Stimulated activated CD8-positive, alpha-beta memory T cell treated with anti-CD3 and anti-CD28 coated beads, Interleukin-7, amount 100 ng/mL, for 24 hours (primary cell): ENCODE measurements around the gene FAM20A.
"Not testable (repeated sequence)": the region's sequence is repeated elsewhere in the genome, so short reads cannot be mapped to it uniquely, and the experiment has no call there.

Experiments
- DNase-seq: peaks from one replicate; pipeline ENCODE4 v3.0.0-alpha.2; 2020; ENCODE audit warnings: low read depth

The FAM20A gene

GRCh38 chr17:68587847-68588246 is 13.3 kb downstream of the FAM20A start:
- no peak for DNase-seq

GRCh38 chr17:68587026-68587425 is 14.1 kb downstream of the FAM20A start:
- no peak for DNase-seq

- no peak for DNase-seq
Observed at GRCh38 chr17:68585643-68586042, 15.5 kb downstream of the FAM20A start.

GRCh38 chr17:68584581-68585303 is 16.4 kb downstream of the FAM20A start:
- DNase-seq, result no peak

- not testable (repeated sequence) for DNase-seq
Observed at GRCh38 chr17:68582867-68583266, 18.3 kb downstream of the FAM20A start.

- no peak for DNase-seq
Observed at GRCh38 chr17:68581863-68582645, 19.1 kb downstream of the FAM20A start.

- no peak for DNase-seq
Observed at GRCh38 chr17:68580236-68580770, 20.9 kb downstream of the FAM20A start.

GRCh38 chr17:68579194-68579927 is 21.8 kb downstream of the FAM20A start:
- DNase-seq, result no peak

GRCh38 chr17:68578236-68578635 is 22.9 kb downstream of the FAM20A start:
- no peak for DNase-seq

- no peak for DNase-seq
Observed at GRCh38 chr17:68577497-68577821, 23.7 kb downstream of the FAM20A start.

GRCh38 chr17:68576811-68577496 is 24.2 kb downstream of the FAM20A start:
- DNase-seq, result no peak

- no peak for DNase-seq
Observed at GRCh38 chr17:68576137-68576536, 25.0 kb downstream of the FAM20A start.

- no peak for DNase-seq
Observed at GRCh38 chr17:68573338-68573737, 27.8 kb downstream of the FAM20A start.

- DNase-seq, result no peak
Observed at GRCh38 chr17:68572138-68572842, 28.9 kb downstream of the FAM20A start.

- DNase-seq, result no peak
Observed at GRCh38 chr17:68570526-68570925, 30.6 kb downstream of the FAM20A start.

- DNase-seq, result no peak
Observed at GRCh38 chr17:68569346-68569745, 31.8 kb downstream of the FAM20A start.

- no peak for DNase-seq
Observed at GRCh38 chr17:68568581-68568980, 32.6 kb downstream of the FAM20A start.

GRCh38 chr17:68567581-68567980 is 33.6 kb downstream of the FAM20A start:
- DNase-seq, result no peak

- DNase-seq, result no peak
Observed at GRCh38 chr17:68567035-68567434, 34.1 kb downstream of the FAM20A start.

GRCh38 chr17:68566442-68566738 is 34.8 kb downstream of the FAM20A start:
- no peak for DNase-seq

- DNase-seq, result no peak
Observed at GRCh38 chr17:68565661-68566441, 35.3 kb downstream of the FAM20A start.
